Caco-2 (cell line): ENCODE measurements around the gene OR11H6. TPM values are rescaled to one million over a fixed set of nuclear protein-coding genes. Genes with fewer than 3 reads are reported as not detected.
A peak's percentile ranks its signal among the peaks of the same experiment; 100 is the strongest.
"Not testable (repeated sequence)": the region's sequence is repeated elsewhere in the genome, so short reads cannot be mapped to it uniquely, and the experiment has no call there.

Source experiments
- BruUV-seq: library from RNA; stranded (reverse); fragments of 400-500 nt; replicated peaks from 2 replicates; lab custom pipeline; 2021; lab: Mats Ljungman, UMichigan
- CTCF ChIA-PET: fragments of 300-600 bp; sonication (Branson Sonifier 250); formaldehyde crosslinking; loops from one replicate; lab custom pipeline; 2022; ENCODE audit warnings: antibody characterized with exemption; lab: Charles Lee
- POLR2A ChIA-PET: fragments of 300-600 bp; sonication (Branson Sonifier 250); formaldehyde crosslinking; loops from one replicate; lab custom pipeline; 2022; ENCODE audit warnings: antibody characterized with exemption; lab: Charles Lee
- DNase-seq, 2 experiments: peaks; one replicate each; pipeline versions ENCODE4 v3.0.0 to v3.0.0-alpha.2; 2020 to 2022
- H3K27me3 ChIP-seq: replicated peaks from 2 replicates; pipeline ENCODE4 v1.6.0; 2011; ENCODE audit warnings: low read length; ENCODE audit not compliant: control insufficient read depth, insufficient read depth
- H3K36me3 ChIP-seq: 2 replicates; pipeline ENCODE4 v1.5.1; 2011; ENCODE audit warnings: low read length; ENCODE audit not compliant: control insufficient read depth, insufficient read depth
- H3K4me1 ChIP-seq: fragments of 250-450 bp; sonication (Bioruptor Pico); 2 replicates; pipeline ENCODE4 v1.5.1; 2020; ENCODE audit warnings: mild to moderate bottlenecking
- H3K4me3 ChIP-seq: 2 replicates; pipeline ENCODE4 v1.5.1; 2011; ENCODE audit warnings: low read depth, mild to moderate bottlenecking, control low read depth, low read length
- H3K9me3 ChIP-seq: fragments of 250-450 bp; sonication (Bioruptor Pico); 2 replicates; pipeline ENCODE4 v1.5.1; 2020; ENCODE audit warnings: mild to moderate bottlenecking, moderate library complexity
- H3K27ac Mint-ChIP-seq: one replicate; pipeline ENCODE4 v1.8.0; 2022; ENCODE audit warnings: mixed read lengths; ENCODE audit not compliant: unreplicated experiment
- H3K27me3 Mint-ChIP-seq: one replicate; pipeline ENCODE4 v1.8.0; 2022; ENCODE audit warnings: mixed read lengths; ENCODE audit not compliant: insufficient read depth, unreplicated experiment
- H3K36me3 Mint-ChIP-seq: one replicate; pipeline ENCODE4 v1.8.0; 2022; ENCODE audit warnings: mild to moderate bottlenecking, mixed read lengths; ENCODE audit not compliant: insufficient read depth, unreplicated experiment
- H3K4me1 Mint-ChIP-seq: one replicate; pipeline ENCODE4 v1.8.0; 2022; ENCODE audit warnings: low read depth, mixed read lengths; ENCODE audit not compliant: unreplicated experiment
- H3K4me3 Mint-ChIP-seq: one replicate; pipeline ENCODE4 v1.8.0; 2022; ENCODE audit warnings: mild to moderate bottlenecking, moderate library complexity, mixed read lengths; ENCODE audit not compliant: unreplicated experiment
- H3K9me3 Mint-ChIP-seq: one replicate; pipeline ENCODE4 v1.8.0; 2022; ENCODE audit warnings: mixed read lengths; ENCODE audit not compliant: unreplicated experiment
- intact Hi-C: fragments of 100-400 bp; cut with micrococcal nuclease; formaldehyde crosslinking; loops from one replicate; pipeline ENCODE4 v1.10.0; 2022; ENCODE audit not compliant: unreplicated experiment
- total RNA-seq: library from RNA; stranded (reverse); gene quantifications from 2 replicates; pipeline ENCODE4 v1.2.3, GENCODE V29; 2022
- TF ChIP-seq, protein P1 (sequence below), 2 experiments: fragments of 200-600 bp in 1 of 2; IDR thresholded peaks; 1 replicate in 1 of 2; 2 replicates in 1 of 2; pipeline versions ENCODE4 v1.5.1 to v1.8.0; 2011 to 2022; ENCODE audit warnings: antibody characterized with exemption in 1 of 2, control low read depth in 1 of 2, inconsistent platforms in 1 of 2, low read depth in 1 of 2, low read length in 1 of 2, mild to moderate bottlenecking in 1 of 2, moderate library complexity in 1 of 2; ENCODE audit not compliant: insufficient read depth in 1 of 2, severe bottlenecking in 1 of 2, unreplicated experiment in 1 of 2

Gene OR11H6
- total RNA-seq, 1 experiment from 2014 or later: not detected

DNA sequence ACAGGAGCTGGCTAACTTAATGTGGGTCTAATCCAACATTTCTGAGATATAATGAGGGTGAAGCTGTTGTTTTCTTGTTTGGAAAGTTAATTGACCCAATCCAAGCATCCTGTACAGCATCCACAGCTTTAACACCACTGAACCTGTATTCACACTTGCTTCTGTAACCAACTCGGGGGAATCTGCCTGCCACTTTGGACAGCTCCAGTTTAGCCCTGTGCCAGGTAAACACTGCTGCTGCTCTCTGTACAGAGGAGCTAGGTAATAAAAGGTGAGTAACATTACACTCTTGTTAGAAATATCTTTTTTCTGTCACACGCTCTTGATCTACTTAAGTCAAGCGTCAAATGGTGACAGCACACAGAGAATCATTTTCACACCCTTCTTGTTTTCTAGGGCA lies 32.1 kb upstream of the OR11H6 start:
- Histone ChIP-seq H3K36me3 (no peaks in the 10 kb centered on the region), H3K27me3 (no peaks in the 10 kb centered on the region), H3K4me1 (no peaks in the 10 kb centered on the region), H3K4me3 (no peak overlapping the region), H3K9me3 (no peaks in the 10 kb centered on the region)
- H3K36me3 Mint-ChIP-seq: no peaks in the 10 kb centered on the region
- no peak overlapping the region for H3K27ac Mint-ChIP-seq
- peaks cover 12% of the 10 kb centered on the region for H3K27me3 Mint-ChIP-seq
- intact Hi-C loops: no loop called here
- H3K9me3 Mint-ChIP-seq: no peaks in the 10 kb centered on the region
- no TSS peak for BruUV-seq
- TF ChIP-seq, protein P1, sequence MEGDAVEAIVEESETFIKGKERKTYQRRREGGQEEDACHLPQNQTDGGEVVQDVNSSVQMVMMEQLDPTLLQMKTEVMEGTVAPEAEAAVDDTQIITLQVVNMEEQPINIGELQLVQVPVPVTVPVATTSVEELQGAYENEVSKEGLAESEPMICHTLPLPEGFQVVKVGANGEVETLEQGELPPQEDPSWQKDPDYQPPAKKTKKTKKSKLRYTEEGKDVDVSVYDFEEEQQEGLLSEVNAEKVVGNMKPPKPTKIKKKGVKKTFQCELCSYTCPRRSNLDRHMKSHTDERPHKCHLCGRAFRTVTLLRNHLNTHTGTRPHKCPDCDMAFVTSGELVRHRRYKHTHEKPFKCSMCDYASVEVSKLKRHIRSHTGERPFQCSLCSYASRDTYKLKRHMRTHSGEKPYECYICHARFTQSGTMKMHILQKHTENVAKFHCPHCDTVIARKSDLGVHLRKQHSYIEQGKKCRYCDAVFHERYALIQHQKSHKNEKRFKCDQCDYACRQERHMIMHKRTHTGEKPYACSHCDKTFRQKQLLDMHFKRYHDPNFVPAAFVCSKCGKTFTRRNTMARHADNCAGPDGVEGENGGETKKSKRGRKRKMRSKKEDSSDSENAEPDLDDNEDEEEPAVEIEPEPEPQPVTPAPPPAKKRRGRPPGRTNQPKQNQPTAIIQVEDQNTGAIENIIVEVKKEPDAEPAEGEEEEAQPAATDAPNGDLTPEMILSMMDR (IDR thresholded peaks at IDR 0.05; ENCODE audit: insufficient read depth in 1 of 2, low read depth in 1 of 2, low read length in 1 of 2, severe bottlenecking in 1 of 2, unreplicated experiment in 1 of 2): no peak
- H3K4me1 Mint-ChIP-seq: no peaks in the 10 kb centered on the region
- no peak overlapping the region for H3K4me3 Mint-ChIP-seq
- ChIA-PET CTCF (no interaction called here), POLR2A (no interaction called here)
- no peak for DNase-seq

DNA sequence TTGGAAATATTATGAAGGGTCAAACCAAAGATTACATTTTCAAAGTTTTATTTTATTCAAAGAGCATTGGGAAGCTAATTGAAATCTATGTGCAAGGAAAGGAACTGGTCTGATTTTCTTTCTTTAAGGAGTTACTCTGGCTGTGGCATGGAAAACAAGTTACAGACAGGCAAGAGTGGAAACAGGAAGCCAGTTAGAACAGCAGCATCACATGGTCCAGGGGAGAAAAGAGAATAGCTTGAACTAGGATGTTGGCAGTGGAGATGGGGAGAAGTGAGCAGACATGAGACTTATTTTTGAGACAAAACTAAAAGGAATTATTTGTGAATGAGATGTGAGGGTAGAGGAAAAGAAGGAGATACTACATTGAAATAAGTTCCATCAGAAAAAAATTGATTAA lies 29.4 kb upstream of the OR11H6 start:
- BruUV-seq: no TSS peak
- peaks cover 16% of the 10 kb centered on the region for H3K27me3 Mint-ChIP-seq
- H3K36me3 Mint-ChIP-seq: no peaks in the 10 kb centered on the region
- DNase-seq: no peak
- peaks cover 2% of the 10 kb centered on the region for H3K4me1 Mint-ChIP-seq
- no peaks in the 10 kb centered on the region for H3K9me3 Mint-ChIP-seq
- Histone ChIP-seq H3K36me3 (no peaks in the 10 kb centered on the region), H3K4me3 (no peak overlapping the region), H3K9me3 (no peaks in the 10 kb centered on the region), H3K4me1 (no peaks in the 10 kb centered on the region), H3K27me3 (no peaks in the 10 kb centered on the region)
- H3K27ac Mint-ChIP-seq: no peak overlapping the region
- ChIA-PET CTCF (no interaction called here), POLR2A (no interaction called here)
- TF ChIP-seq, protein P1 (IDR thresholded peaks at IDR 0.05; ENCODE audit: insufficient read depth in 1 of 2, low read depth in 1 of 2, low read length in 1 of 2, severe bottlenecking in 1 of 2, unreplicated experiment in 1 of 2): no peak
- intact Hi-C loops: no loop called here
- no peak overlapping the region for H3K4me3 Mint-ChIP-seq

DNA sequence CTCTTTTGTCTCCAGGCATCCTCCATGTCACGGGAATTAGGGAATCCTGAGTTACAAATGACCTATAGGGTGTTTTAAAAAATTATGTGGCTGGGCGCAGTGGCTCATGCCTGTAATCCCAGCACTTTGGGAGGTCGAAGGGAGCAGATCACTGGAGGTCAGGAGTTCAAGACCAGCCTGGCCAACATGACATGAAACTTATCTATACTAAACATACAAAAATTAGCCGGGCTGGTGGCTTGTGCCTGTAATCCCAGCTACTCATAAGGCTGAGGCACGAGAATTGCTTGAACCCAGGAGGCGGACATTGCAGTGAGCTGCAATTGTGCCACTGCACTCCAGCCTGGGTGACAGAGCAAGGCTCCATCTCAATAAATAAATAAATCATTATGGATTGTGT lies 28.3 kb upstream of the OR11H6 start:
- H3K4me3 ChIP-seq, H3K36me3 Mint-ChIP-seq, H3K4me3 Mint-ChIP-seq, H3K36me3 ChIP-seq, H3K4me1 Mint-ChIP-seq, DNase-seq, CTCF ChIA-PET, POLR2A ChIA-PET, BruUV-seq, H3K27ac Mint-ChIP-seq, intact Hi-C loops, H3K27me3 ChIP-seq, H3K9me3 ChIP-seq, H3K9me3 Mint-ChIP-seq, H3K4me1 ChIP-seq: not testable (repeated sequence)
- peaks cover 16% of the 10 kb centered on the region for H3K27me3 Mint-ChIP-seq

DNA sequence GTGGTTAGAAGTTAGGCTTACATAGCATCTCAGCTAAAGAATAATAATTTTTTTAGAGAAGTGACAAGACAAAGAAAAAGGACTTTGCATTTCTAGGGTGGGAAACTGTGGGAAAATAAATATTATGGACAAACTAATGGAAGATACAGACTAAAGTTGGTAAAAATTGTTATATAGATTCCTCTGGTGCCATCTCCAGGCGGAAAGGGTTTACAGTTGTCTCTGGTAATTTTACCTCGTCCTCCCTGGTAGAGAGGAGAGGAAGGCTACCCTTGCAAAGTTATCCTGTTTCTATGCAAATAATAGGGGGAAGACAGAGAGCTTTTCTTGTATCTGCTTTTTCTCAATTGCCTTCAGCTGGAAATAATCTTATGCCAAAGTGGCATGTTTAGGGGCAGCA lies 27.6 kb upstream of the OR11H6 start:
- Histone ChIP-seq H3K9me3 (no peaks in the 10 kb centered on the region), H3K4me1 (no peaks in the 10 kb centered on the region), H3K36me3 (no peaks in the 10 kb centered on the region), H3K4me3 (no peak overlapping the region), H3K27me3 (no peaks in the 10 kb centered on the region)
- BruUV-seq: no TSS peak
- H3K27ac Mint-ChIP-seq: no peak overlapping the region
- ChIA-PET CTCF (no interaction called here), POLR2A (interaction anchor here (0.6 kb wide), 1 partner anchor 604 kb away, joined by 3 read pairs; no protein-coding TSS in a partner anchor)
- H3K27me3 Mint-ChIP-seq: peaks cover 16% of the 10 kb centered on the region
- no peaks in the 10 kb centered on the region for H3K36me3 Mint-ChIP-seq
- TF ChIP-seq, protein P1 (IDR thresholded peaks at IDR 0.05; ENCODE audit: insufficient read depth in 1 of 2, low read depth in 1 of 2, low read length in 1 of 2, severe bottlenecking in 1 of 2, unreplicated experiment in 1 of 2): no peak
- H3K4me1 Mint-ChIP-seq: peaks cover 7% of the 10 kb centered on the region
- intact Hi-C loops: no loop called here
- peak in 1 of 2 experiments; percentile 9 for DNase-seq
- no peaks in the 10 kb centered on the region for H3K9me3 Mint-ChIP-seq
- no peak overlapping the region for H3K4me3 Mint-ChIP-seq
